Measurements from ENCODE around the gene SMDT1.
"Not testable (repeated sequence)": the region's sequence is repeated elsewhere in the genome, so short reads cannot be mapped to it uniquely, and the experiment has no call there.

SMDT1 gene

DNA sequence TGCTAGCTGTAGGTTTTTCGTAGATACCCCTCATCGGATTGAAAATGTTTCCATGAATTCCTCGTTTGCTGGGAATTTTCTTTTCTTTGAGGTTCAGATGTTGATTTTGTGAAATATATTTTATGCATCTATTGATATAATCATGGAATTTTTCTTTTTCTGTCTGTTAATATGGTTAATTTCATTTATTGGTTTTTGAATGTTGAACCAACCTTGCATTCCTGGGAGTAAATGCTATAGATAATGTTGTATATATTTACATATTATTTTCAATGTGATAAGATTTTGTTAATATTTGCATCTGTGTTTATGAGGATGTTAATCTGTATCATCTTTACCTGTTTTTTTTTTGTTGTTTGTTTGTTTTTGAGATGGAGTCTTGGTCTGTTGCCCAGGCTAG is 21.7 kb downstream of the SMDT1 start:
- no peak overlapping the region for H3K27ac ChIP-seq
- no peak for DNase-seq (ENCODE audit: low read depth, low spot score)

DNA sequence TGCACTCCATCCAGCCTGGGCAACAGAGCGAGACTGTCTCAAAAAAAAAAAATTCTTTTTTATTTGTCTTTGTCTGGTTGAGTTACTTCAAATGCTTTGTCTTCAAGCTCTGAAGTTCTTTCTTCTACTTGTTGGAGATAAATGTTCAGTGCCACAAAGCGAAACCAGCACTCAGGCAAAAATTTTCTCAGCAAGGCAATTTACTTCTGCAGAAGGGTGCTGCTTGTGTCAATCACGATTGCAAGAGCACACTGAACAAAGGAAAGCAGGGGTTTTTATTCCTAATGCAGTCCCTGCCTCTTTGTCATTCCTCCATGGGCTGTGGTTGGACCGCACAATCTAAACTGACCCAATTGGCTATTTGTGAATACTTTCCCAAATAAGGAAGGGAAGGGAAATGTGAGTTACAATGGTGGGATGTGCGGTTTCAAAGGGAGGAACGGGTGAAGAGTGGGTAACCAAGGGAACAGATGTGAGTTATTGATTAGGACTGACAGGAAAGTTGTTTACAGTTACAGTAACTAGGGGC is 24.9 kb downstream of the SMDT1 start:
- not testable (repeated sequence) for H3K27ac ChIP-seq; DNase-seq (ENCODE audit: low read depth, low spot score)

DNA sequence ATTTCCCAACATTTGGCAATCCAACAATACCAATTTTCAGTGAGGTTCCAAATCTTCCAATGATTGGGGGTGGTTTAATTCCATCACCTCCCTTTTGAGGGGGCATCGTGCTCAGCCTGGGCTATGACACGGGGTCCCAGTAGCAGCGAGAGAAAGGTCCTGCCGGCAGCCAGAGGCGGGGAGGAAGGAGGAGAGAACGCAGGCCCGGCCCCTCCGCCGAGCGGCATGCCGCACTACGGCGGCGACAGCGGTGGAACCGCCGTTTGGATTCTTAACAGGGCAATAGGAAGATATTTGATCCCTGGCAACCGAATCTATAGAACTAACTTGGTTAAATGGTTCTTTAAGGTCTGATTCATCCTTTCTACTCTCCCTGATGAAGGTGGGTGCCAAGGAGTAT is 29.3 kb downstream of the SMDT1 start:
- no peak overlapping the region for H3K27ac ChIP-seq
- no peak for DNase-seq (ENCODE audit: low read depth, low spot score)

DNA sequence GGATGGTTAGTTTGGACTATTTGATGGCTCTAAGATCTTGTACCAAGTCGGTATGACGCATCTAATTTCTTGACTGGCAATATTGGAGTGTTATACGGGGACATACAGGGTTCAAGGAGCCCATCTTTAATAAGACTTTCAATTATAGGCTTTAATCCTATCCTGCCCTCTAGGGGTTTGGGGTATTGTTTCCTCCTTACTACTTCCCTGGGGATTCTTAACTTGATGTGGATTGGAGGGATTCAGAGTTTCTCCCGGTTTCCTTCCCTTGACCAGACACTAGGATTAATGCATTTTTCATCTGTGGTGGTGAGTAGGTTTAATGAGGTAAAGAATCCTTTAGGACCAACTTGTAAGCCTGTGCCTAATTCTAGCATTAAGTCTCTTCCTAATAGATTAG is 32.3 kb downstream of the SMDT1 start:
- DNase-seq (ENCODE audit: low read depth, low spot score) = no peak

DNA sequence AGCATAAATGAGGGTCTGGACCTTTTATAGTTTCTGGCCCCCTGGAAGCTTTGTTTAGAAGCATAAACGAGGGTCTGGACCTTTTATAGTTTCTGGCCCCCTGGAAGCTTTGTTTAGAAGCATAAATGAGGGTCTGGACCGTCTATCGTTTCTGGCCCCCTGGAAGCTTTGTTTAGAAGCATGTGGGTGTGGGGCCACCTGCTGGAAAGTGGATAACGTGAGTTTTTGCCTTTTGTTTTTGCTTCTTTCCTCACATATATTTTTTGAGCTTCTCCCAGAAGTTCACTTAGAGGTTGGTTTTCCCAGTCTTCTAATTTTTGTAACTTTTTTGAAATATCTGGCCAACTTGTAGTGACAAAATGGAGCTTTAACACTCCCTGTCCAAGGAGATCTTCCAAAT is 33.3 kb downstream of the SMDT1 start:
- not testable (repeated sequence) for H3K27ac ChIP-seq; DNase-seq (ENCODE audit: low read depth, low spot score)

More for the DNA sequence above, 32.3 kb downstream of the SMDT1 start:
- no peak overlapping the region for H3K27ac ChIP-seq

DNA sequence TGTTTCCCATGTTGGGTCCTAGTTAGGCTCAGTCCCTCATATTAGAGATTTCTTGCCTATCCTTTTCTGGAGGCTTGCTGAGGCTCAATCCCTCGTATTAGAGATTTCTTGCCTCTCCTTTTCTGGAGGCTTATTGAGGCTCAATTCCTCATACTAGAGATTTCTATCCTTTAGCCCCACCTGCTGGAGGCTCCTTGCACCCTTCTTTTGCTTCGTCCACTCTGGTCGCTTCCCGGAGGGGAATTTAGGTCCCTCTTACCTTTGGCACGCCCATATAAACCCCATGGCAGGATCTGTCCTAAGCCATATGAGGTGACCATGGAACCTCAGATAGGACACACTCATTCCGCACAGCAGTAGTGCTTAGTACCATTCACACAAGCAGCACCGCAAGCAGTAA is 35.2 kb downstream of the SMDT1 start:
- no peak for DNase-seq (ENCODE audit: low read depth, low spot score)

DNA sequence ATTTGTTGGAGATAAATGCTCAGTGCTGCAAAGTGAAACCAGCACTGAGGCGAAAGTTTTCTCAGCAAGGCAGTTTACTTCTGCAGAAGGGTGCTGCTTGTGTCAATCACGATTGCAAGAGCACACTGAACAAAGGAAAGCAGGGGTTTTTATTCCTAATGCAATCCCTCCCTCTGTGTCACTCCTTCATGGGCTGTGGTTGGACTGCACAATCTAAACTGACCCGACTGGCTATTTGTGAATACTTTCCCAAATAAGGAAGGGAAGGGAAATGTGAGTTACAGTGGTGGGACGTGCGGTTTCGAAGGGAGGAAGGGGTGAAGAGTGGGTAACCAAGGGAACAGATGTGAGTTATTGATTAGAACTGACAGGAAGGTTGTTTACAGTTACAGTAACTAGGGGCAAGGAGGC is 35.9 kb downstream of the SMDT1 start:
- DNase-seq (ENCODE audit: low read depth, low spot score) = not testable (repeated sequence)

More for the DNA sequence above, 35.2 kb downstream of the SMDT1 start:
- H3K27ac ChIP-seq = no peak overlapping the region

DNA sequence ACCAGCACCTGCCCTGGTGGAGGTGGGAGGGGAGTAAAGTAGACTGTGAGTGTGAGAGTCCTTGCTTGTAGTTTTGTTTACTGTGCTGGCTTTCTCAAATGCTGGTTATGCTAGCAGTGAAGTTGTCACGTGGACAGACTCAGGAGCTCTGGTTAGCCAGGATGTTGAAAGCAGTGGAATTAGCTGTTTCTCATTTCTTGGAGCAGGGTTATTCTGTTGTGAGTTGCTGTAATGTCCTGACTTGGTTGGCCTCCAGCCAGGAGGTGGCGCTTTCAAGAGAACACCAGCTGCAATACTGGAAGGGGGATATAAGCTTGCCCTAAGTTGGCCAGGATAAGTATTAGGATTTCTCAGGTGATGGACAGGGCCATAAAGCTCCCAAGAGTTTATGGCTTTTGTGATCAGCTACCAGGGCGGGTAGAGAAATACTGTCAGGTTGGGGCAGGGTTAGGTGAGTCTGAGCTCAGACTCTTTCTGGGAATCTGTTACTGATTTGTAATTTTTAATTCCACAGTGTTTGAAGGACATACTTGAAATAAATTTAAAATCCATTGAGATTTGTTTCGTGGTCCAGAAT is 37.4 kb downstream of the SMDT1 start:
- no peak for DNase-seq (ENCODE audit: low read depth, low spot score)
- no peak overlapping the region for H3K27ac ChIP-seq

More for the DNA sequence above, 35.9 kb downstream of the SMDT1 start:
- not testable (repeated sequence) for H3K27ac ChIP-seq

DNA sequence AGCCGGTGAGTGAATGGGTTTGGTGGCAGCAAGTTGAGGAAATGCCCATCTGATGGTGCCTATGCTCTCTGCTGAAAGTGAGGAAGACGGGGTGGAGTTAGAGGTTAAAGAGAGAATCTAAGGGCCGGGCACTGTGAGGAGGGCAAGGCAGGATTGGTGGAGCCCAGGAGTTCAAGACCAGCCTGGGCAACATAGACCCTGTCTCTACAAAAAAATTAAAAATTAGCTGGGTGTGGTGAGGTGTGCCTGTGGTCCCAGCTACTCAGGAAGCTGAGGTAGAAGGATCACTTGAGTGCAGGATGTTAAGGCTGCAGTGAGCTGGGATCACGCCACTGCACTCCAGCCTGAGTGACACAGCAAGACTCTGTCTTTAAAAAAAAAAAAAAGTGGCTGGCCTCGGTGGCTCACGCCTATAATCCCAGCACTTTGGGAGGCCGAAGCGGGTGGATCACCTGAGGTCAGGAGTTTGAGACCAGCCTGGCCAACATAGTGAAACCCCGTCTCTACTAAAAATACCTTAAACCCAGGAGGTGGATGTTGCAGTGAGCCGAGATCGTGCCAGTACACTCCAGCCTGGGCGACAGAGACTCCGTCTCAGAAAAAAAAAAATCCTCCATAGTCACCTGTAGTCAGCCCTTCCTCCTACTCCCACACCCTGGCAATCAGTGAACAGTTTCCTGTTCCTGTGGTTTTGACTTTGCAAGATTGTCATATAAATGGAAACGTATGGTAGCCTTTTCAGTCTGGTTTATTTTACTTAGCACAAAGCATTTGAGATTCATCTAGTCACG is 40.9 kb downstream of the SMDT1 start:
- DNase-seq (ENCODE audit: low read depth, low spot score); H3K27ac ChIP-seq: not testable (repeated sequence)

DNA sequence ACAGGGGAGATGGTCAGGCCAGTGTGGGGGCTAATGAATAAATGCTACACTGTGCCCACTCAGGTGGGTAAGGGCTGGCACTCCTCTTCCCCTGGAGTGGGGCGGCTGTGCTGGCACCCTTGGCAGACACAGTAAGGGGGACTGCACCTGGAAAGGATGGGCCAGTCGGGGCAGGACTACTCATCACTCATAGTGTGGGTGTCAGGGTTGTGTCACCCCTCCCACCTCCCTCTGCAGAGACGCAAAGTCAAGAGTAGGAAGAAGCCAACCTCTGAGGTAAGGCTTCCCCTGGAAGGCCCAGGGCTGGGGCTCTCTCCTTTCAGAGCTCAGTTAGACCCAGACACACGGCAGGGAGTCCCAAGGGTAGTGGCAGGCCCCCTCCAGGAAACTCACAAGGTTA is 44.0 kb downstream of the SMDT1 start:
- not testable (repeated sequence) for H3K27ac ChIP-seq; DNase-seq (ENCODE audit: low read depth, low spot score)

DNA sequence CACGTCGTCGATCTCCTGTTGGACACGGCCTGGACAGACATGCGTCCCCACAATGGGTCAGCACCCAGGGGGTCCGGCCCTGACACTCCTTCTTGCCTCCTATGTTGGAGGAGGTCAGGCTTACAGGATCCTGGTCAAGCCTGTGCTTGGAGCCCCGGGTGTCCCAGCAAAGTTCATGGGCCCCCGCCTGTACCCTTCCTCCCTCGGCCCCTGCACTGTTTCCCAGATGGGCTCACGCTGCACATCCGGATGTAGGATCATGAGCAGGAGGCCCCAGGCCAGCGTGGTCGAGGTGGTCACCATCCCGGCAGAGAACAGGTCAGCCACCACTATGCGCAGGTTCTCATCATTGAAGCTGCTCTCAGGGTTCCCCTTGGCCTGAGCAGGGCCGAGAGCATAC is 48.1 kb downstream of the SMDT1 start:
- H3K27ac ChIP-seq = no peak overlapping the region
- no peak for DNase-seq (ENCODE audit: low read depth, low spot score)

DNA sequence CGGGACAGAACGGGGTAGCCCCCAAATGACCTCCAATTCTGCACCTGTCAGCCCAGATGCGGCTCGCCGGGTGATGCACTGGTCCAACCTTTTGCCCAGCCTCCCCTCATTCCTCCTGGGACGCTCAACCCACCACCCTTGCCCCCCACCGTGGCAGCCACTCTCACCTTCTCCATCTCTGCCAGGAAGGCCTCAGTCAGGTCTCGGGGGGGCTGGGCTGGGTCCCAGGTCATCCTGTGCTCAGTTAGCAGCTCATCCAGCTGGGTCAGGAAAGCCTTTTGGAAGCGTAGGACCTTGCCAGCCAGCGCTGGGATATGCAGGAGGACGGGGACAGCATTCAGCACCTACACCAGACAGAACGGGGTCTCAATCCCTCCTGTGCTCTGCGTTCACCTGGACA is 48.5 kb downstream of the SMDT1 start:
- not testable (repeated sequence) for DNase-seq (ENCODE audit: low read depth, low spot score); H3K27ac ChIP-seq

DNA sequence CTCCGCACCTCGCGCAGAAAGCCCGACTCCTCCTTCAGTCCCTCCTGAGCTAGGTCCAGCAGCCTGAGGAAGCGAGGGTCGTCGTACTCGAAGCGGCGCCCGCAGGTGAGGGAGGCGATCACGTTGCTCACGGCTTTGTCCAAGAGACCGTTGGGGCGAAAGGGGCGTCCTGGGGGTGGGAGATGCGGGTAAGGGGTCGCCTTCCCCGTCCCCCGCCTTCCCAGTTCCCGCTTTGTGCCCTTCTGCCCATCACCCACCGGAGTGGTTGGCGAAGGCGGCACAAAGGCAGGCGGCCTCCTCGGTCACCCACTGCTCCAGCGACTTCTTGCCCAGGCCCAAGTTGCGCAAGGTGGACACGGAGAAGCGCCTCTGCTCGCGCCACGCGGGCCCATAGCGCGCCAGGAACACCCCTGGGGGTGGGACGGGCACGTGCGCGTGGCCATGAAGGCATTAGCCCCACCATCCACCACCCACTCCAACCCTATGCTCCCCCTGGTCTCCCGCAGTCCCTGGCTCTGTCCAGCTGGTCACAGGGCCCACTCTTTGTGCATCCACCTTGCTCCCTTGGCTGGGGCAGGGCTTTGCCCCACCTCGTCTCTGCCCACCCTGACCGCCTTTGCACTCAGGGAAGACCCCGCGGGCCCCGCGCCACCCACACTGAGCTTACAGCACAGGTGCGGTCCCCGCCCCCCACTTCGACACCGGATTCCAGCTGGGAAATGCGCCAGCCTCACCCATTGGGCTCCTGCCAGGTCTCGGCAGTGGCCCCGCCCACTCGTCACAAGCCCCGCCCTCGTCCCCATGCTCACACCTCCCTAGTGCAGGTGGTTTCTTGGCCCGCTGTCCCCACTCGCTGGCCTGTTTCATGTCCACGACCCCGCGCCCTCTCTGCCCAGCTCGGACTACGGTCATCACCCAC is 49.5 kb downstream of the SMDT1 start:
- H3K27ac ChIP-seq; DNase-seq (ENCODE audit: low read depth, low spot score): not testable (repeated sequence)

DNA sequence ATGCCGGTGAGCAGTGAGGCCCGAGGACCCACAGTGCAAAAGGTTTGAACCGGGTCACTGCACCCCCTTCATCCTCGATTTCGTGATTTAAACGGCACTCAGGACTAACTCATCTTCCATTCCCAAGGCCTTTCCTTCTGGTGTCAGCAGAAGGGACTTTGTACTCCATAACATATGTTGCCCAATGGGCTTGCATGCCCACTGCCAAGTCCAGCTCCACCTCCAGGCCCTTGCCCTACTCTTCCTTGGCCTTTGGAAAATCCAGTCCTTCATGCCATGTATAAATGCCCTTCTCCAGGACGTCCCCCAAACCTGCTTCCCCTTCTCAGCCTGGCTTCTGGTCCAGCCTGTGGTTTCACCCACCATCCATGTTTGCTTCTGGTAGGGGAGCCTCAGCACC is 50.7 kb downstream of the SMDT1 start:
- not testable (repeated sequence) for DNase-seq (ENCODE audit: low read depth, low spot score); H3K27ac ChIP-seq

DNA sequence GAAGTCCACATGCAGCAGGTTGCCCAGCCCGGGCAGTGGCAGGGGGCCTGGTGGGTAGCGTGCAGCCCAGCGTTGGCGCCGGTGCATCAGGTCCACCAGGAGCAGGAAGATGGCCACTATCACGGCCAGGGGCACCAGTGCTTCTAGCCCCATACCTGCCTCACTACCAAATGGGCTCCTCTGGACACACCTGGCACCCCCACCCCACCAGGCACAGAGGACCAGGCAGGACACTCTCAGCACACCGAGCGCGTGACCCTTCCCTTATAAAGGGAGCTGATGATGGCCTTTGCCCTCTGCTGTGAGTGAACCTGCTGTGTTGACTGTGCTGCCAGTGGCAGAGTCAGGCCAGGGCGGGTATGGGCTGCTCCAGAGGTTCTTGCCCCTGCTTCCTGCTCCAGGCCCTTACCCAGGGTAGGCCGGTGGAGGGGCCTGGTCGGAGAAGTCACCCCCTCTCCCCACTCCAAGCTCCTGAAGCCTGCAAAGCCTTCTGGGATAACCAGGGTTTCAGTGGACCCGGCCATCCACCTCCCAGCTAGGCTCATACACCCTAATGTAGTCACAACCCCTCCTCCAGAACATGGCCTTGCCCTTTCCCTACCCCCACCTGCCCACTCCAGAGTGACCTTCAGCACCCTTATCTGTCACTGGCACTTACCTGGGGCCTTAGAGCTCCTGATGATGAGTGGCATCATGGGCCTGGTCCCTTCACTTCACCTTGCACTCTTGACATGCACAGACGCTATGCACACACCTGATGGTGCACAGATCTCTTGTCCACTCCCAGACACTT is 51.3 kb downstream of the SMDT1 start, which contains the start of gene CYP2D6:
Gene CYP2D6, minus strand, starts transcription at position 172 of the 793 bp plus-strand sequence. Its CDS starts 19 bp downstream, at position 153.
- H3K27ac ChIP-seq; DNase-seq (ENCODE audit: low read depth, low spot score): not testable (repeated sequence)

DNA sequence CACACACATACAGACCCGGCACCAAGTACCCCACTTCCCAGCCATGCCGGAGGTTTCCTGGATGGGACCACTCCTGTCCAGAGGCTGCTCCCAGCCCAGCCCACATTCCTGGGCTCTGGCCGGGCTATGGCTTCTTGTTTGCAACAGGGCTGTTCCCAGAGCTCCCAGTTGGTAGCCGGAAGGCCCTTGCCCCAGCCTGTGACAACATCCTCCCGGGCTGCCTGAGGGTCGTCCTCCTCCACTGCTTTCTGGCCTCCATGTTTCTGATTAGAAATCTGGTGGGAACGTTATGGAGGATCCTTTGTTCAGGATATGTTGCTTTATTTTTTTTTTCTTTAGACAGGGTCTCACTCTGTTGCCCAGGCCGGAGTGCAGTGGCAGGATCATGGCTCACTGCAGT is 52.1 kb downstream of the SMDT1 start:
- DNase-seq (ENCODE audit: low read depth, low spot score) = no peak
- H3K27ac ChIP-seq = no peak overlapping the region

DNA sequence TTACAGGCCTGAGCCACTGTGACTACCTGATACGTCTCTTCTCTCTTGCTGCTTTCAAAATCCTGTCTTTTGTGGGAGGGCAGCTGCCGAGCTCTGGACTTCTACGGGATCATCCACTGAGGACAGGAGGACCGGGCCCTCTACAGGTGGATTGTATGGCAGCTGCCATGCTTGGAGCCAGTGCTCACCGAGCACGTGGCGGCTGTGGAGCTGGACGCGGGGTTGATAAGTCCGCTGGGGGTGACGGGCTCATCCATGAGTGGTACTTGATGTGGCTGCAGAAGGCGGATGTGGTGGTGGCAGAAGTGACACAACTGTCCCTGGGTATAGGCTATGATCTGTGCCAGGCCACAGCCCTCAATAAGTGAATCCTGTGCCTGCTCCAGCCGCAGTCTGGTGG is 53.0 kb downstream of the SMDT1 start:
- DNase-seq (ENCODE audit: low read depth, low spot score) = no peak

More for the DNA sequence above, 53.0 kb downstream of the SMDT1 start:
- H3K27ac ChIP-seq = no peak overlapping the region
